Subcutaneous adipose tissue (tissue), 4 donors: ENCODE results near the gene MRPS6. TPM values are rescaled to one million over a fixed set of nuclear protein-coding genes. Genes with fewer than 3 reads are reported as not detected.

Experiments used
- CTCF ChIP-seq: fragments of 450-650 bp; IDR thresholded peaks from one replicate; pipeline ENCODE4 v1.5.1; 2016; ENCODE audit warnings: low read depth, mild to moderate bottlenecking, control low read depth, antibody characterized with exemption, moderate library complexity
- total RNA-seq, 4 donors: library from RNA; depleted of rRNA; stranded (reverse); fragments of >200 nt; gene quantifications; one replicate each; pipeline ENCODE4 v1.1.0, GENCODE V29; 2016

MRPS6 gene
- 10 to 100 TPM; 32.8 to 88.1 (median 68.5) TPM for total RNA-seq

GRCh38 chr21:34073032-34073748 lies at the start of gene MRPS6, which contains the start of gene SLC5A3:
Gene MRPS6 (plus strand): TSS chr21:34073578. CDS start chr21:34073701, 123 bp downstream.
Gene SLC5A3 (plus strand): TSS chr21:34073578. CDS start chr21:34095199, 21,621 bp downstream.
- no peak for TF ChIP-seq CTCF

- TF ChIP-seq CTCF = no peak
These were observed 49.5 kb upstream of the MRPS6 start for GRCh38 chr21:34023691-34024373.

- no peak for TF ChIP-seq CTCF
These were observed 49.0 kb upstream of the MRPS6 start for GRCh38 chr21:34024374-34024693.

GRCh38 chr21:34027721-34028461 lies 45.5 kb upstream of the MRPS6 start:
- TF ChIP-seq CTCF = no peak

GRCh38 chr21:34029743-34030528 lies 43.4 kb upstream of the MRPS6 start:
- no peak for TF ChIP-seq CTCF

GRCh38 chr21:34031835-34032370 lies 41.5 kb upstream of the MRPS6 start:
- no peak for TF ChIP-seq CTCF
